HEK293 (cell line): Measurements from ENCODE around the gene NKD2.

Experiments
- CTCF ChIA-PET: fragments of 350-600 bp; formaldehyde crosslinking; extraction: SDS; loops from one replicate; lab custom pipeline; 2021; ENCODE audit warnings: antibody characterized with exemption; lab: Yijun Ruan, JAX
- POLR2A ChIA-PET: fragments of 300-600 bp; formaldehyde crosslinking; extraction: SDS; loops from one replicate; lab custom pipeline; 2020; ENCODE audit warnings: antibody characterized with exemption, inconsistent platforms; lab: Yijun Ruan, JAX
- H3K27ac ChIP-seq: fragments of 200-500 bp; sonication (Bioruptor generic); 2 replicates; pipeline ENCODE4 v1.5.1; 2014; ENCODE audit warnings: low read depth, low read length, control low read depth, inconsistent platforms; ENCODE audit errors: extremely low read depth
- H3K36me3 ChIP-seq, 2 experiments: fragments of 200-500 bp in 1 of 2; sonication (Bioruptor generic) in 1 of 2; 1 replicate in 1 of 2; 2 replicates in 1 of 2; pipeline ENCODE4 v1.5.1; 2014 to 2017; ENCODE audit warnings: inconsistent platforms in 2 of 2, low read length in 2 of 2; ENCODE audit not compliant: control insufficient read depth in 2 of 2, insufficient read depth in 1 of 2
- H3K4me1 ChIP-seq: fragments of 200-500 bp; sonication (Bioruptor generic); 2 replicates; pipeline ENCODE4 v1.5.1; 2014; ENCODE audit warnings: mild to moderate bottlenecking, low read length, inconsistent platforms; ENCODE audit not compliant: control insufficient read depth, insufficient read depth
- H3K4me3 ChIP-seq: 2 replicates; pipeline ENCODE4 v1.5.1; 2011; ENCODE audit warnings: low read depth, mild to moderate bottlenecking, control low read depth, low read length, moderate library complexity
- H3K9me3 ChIP-seq: fragments of 200-500 bp; sonication (Bioruptor generic); 2 replicates; pipeline ENCODE4 v1.5.1; 2014; ENCODE audit warnings: low read depth, low read length, inconsistent platforms; ENCODE audit not compliant: control insufficient read depth, insufficient read depth
- MEIS1 ChIP-seq: sonication (generic); formaldehyde crosslinking; IDR thresholded peaks from 2 replicates; pipeline ENCODE4 v1.8.1; 2022; ENCODE audit warnings: missing genetic modification reagents, mild to moderate bottlenecking, borderline replicate concordance
- SETDB1 ChIP-seq: IDR thresholded peaks from one replicate; pipeline ENCODE4 v1.6.1; 2017; ENCODE audit warnings: mild to moderate bottlenecking, low read length, moderate library complexity, mixed read lengths; ENCODE audit not compliant: insufficient read length
- SP3 ChIP-seq: fragments of 450-650 bp; formaldehyde crosslinking; IDR thresholded peaks from 2 replicates; pipeline ENCODE4 v1.5.1; 2016; ENCODE audit warnings: missing biosample characterization, missing genetic modification characterization
- YY1 ChIP-seq: fragments of 450-650 bp; formaldehyde crosslinking; IDR thresholded peaks from 2 replicates; pipeline ENCODE4 v1.5.1; 2018; ENCODE audit warnings: missing biosample characterization, missing genetic modification characterization
- ZBTB48 ChIP-seq: fragments of 450-650 bp; formaldehyde crosslinking; IDR thresholded peaks from 2 replicates; pipeline ENCODE4 v1.5.1; 2016; ENCODE audit warnings: missing biosample characterization, missing genetic modification characterization
- ZNF175 ChIP-seq: fragments of 450-650 bp; formaldehyde crosslinking; IDR thresholded peaks from 2 replicates; pipeline ENCODE4 v1.5.1; 2016; ENCODE audit warnings: missing biosample characterization, missing genetic modification characterization
- ZNF37A ChIP-seq: fragments of 450-650 bp; IDR thresholded peaks from 2 replicates; pipeline ENCODE4 v1.5.1; 2018; ENCODE audit warnings: missing biosample characterization, missing genetic modification characterization
- ZNF677 ChIP-seq: fragments of 450-650 bp; IDR thresholded peaks from 2 replicates; pipeline ENCODE4 v1.5.0; 2018; ENCODE audit warnings: missing biosample characterization, mild to moderate bottlenecking, missing genetic modification characterization, moderate library complexity
- TF ChIP-seq, protein P1 (sequence below): fragments of 450-650 bp; formaldehyde crosslinking; IDR thresholded peaks from 2 replicates; pipeline ENCODE4 v1.5.1; 2016; ENCODE audit warnings: missing biosample characterization, missing genetic modification characterization
- TF ChIP-seq, protein P2 (sequence below): fragments of 450-650 bp; formaldehyde crosslinking; IDR thresholded peaks from 2 replicates; pipeline ENCODE4 v1.5.1; 2016; ENCODE audit warnings: missing biosample characterization, missing genetic modification characterization, low read depth
- TF ChIP-seq, protein P3 (sequence below): fragments of 450-650 bp; formaldehyde crosslinking; IDR thresholded peaks from 2 replicates; pipeline ENCODE4 v1.5.1; 2016; ENCODE audit warnings: missing biosample characterization, missing genetic modification characterization
- TF ChIP-seq, protein P4 (sequence below): fragments of 450-650 bp; formaldehyde crosslinking; IDR thresholded peaks from 2 replicates; pipeline ENCODE4 v1.5.1; 2017; ENCODE audit warnings: missing biosample characterization, missing genetic modification characterization
- TF ChIP-seq, protein P5 (sequence below): fragments of 450-650 bp; formaldehyde crosslinking; IDR thresholded peaks from 2 replicates; pipeline ENCODE4 v1.5.1; 2016; ENCODE audit warnings: missing biosample characterization, missing genetic modification characterization
- TF ChIP-seq, protein P6 (sequence below): fragments of 450-650 bp; formaldehyde crosslinking; IDR thresholded peaks from 2 replicates; pipeline ENCODE4 v1.5.1; 2017; ENCODE audit warnings: missing biosample characterization, mild to moderate bottlenecking, missing genetic modification characterization, moderate library complexity
- TF ChIP-seq, protein P7 (sequence below): fragments of 450-650 bp; formaldehyde crosslinking; conservative IDR thresholded peaks from 2 replicates; pipeline ENCODE4 v1.5.1; 2016; ENCODE audit warnings: low read depth, missing biosample characterization, missing genetic modification characterization
- TF ChIP-seq, protein P8 (sequence below): fragments of 450-650 bp; formaldehyde crosslinking; IDR thresholded peaks from 2 replicates; pipeline ENCODE4 v1.5.1; 2016; ENCODE audit warnings: missing biosample characterization, missing genetic modification characterization, borderline replicate concordance

The NKD2 gene

DNA sequence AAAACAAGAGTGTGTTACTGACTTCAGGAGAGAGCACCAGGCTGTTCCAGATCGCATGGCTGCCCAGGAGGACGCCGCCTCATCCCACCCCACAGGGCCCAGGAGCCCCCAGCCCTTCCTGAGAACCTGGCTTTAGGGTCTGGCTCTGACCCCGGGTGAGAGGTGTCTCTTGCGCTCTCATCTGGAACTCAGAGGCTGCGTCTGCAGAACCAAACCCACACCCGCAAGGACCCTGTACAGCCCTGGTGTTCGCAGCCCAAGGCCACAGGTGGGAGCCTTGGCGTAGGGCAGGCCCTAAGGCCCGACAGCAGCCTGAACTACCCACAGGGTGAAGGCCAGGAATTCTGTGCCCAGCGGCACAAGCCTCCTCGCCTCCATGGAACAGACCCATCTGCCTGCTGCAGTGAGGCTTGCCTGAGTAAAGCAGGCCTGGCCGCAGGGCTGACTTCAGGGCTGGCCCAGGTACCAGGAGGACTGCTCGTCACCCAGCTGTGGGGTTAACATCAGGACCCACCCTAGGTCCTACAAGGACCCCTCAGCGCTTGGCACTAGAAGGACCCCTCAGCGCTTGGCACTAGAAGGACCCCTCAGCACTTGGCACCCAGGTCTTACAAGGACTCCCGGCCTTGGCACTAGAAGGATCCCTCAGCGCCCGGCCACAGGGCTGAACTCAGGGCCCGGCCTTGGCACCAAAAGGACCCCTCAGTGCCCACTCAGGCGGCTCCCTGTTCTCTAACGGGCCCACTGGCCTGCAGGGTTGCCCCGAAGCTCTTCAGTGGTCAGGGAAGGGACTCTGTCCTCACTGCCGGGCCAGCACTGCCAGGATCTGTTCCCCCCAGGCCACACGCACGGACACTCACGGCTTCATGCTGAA is 48.2 kb downstream of the NKD2 start:
- peaks cover 0 to 60% of the 10 kb centered on the region in 2 experiments; a peak in 1 of 3 replicates for H3K36me3 ChIP-seq

More for the DNA sequence above, 48.2 kb downstream of the NKD2 start:
- POLR2A ChIA-PET, result no interaction called here
- CTCF ChIA-PET, result interaction anchor here (0.7 kb wide), 1 partner anchor 12 kb away, joined by 6 read pairs; no protein-coding TSS in a partner anchor
- Histone ChIP-seq H3K4me3 (no peak overlapping the region), H3K27ac (no peak overlapping the region), H3K9me3 (no peaks in the 10 kb centered on the region), H3K4me1 (no peaks in the 10 kb centered on the region)
- TF ChIP-seq, protein P1, sequence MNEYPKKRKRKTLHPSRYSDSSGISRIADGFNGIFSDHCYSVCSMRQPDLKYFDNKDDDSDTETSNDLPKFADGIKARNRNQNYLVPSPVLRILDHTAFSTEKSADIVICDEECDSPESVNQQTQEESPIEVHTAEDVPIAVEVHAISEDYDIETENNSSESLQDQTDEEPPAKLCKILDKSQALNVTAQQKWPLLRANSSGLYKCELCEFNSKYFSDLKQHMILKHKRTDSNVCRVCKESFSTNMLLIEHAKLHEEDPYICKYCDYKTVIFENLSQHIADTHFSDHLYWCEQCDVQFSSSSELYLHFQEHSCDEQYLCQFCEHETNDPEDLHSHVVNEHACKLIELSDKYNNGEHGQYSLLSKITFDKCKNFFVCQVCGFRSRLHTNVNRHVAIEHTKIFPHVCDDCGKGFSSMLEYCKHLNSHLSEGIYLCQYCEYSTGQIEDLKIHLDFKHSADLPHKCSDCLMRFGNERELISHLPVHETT (tag by site-specific recombination), result no peak
- TF ChIP-seq, protein P2, sequence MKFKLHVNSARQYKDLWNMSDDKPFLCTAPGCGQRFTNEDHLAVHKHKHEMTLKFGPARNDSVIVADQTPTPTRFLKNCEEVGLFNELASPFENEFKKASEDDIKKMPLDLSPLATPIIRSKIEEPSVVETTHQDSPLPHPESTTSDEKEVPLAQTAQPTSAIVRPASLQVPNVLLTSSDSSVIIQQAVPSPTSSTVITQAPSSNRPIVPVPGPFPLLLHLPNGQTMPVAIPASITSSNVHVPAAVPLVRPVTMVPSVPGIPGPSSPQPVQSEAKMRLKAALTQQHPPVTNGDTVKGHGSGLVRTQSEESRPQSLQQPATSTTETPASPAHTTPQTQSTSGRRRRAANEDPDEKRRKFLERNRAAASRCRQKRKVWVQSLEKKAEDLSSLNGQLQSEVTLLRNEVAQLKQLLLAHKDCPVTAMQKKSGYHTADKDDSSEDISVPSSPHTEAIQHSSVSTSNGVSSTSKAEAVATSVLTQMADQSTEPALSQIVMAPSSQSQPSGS, result no peak
- no peak for TF ChIP-seq ZBTB48 (tag by site-specific recombination)
- TF ChIP-seq, protein P3, sequence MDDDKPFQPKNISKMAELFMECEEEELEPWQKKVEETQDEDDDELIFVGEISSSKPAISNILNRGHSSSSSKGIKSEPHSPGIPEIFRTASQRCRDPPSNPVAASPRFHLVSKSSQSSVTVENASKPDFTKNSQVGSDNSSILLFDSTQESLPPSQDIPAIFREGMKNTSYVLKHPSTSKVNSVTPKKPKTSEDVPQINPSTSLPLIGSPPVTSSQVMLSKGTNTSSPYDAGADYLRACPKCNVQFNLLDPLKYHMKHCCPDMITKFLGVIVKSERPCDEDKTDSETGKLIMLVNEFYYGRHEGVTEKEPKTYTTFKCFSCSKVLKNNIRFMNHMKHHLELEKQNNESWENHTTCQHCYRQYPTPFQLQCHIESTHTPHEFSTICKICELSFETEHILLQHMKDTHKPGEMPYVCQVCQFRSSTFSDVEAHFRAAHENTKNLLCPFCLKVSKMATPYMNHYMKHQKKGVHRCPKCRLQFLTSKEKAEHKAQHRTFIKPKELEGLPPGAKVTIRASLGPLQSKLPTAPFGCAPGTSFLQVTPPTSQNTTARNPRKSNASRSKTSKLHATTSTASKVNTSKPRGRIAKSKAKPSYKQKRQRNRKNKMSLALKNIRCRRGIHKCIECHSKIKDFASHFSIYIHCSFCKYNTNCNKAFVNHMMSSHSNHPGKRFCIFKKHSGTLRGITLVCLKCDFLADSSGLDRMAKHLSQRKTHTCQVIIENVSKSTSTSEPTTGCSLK (tag by site-specific recombination), result no peak
- TF ChIP-seq, protein P4, sequence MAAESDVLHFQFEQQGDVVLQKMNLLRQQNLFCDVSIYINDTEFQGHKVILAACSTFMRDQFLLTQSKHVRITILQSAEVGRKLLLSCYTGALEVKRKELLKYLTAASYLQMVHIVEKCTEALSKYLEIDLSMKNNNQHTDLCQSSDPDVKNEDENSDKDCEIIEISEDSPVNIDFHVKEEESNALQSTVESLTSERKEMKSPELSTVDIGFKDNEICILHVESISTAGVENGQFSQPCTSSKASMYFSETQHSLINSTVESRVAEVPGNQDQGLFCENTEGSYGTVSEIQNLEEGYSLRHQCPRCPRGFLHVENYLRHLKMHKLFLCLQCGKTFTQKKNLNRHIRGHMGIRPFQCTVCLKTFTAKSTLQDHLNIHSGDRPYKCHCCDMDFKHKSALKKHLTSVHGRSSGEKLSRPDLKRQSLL (tag by site-specific recombination), result no peak
- no peak for TF ChIP-seq SETDB1
- TF ChIP-seq ZNF175, result no peak
- TF ChIP-seq, protein P5, sequence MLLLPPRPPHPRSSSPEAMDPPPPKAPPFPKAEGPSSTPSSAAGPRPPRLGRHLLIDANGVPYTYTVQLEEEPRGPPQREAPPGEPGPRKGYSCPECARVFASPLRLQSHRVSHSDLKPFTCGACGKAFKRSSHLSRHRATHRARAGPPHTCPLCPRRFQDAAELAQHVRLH (tag by site-specific recombination), result no peak
- TF ChIP-seq, protein P6, sequence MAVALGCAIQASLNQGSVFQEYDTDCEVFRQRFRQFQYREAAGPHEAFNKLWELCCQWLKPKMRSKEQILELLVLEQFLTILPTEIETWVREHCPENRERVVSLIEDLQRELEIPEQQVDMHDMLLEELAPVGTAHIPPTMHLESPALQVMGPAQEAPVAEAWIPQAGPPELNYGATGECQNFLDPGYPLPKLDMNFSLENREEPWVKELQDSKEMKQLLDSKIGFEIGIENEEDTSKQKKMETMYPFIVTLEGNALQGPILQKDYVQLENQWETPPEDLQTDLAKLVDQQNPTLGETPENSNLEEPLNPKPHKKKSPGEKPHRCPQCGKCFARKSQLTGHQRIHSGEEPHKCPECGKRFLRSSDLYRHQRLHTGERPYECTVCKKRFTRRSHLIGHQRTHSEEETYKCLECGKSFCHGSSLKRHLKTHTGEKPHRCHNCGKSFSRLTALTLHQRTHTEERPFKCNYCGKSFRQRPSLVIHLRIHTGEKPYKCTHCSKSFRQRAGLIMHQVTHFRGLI, result no peak
- TF ChIP-seq, protein P7, sequence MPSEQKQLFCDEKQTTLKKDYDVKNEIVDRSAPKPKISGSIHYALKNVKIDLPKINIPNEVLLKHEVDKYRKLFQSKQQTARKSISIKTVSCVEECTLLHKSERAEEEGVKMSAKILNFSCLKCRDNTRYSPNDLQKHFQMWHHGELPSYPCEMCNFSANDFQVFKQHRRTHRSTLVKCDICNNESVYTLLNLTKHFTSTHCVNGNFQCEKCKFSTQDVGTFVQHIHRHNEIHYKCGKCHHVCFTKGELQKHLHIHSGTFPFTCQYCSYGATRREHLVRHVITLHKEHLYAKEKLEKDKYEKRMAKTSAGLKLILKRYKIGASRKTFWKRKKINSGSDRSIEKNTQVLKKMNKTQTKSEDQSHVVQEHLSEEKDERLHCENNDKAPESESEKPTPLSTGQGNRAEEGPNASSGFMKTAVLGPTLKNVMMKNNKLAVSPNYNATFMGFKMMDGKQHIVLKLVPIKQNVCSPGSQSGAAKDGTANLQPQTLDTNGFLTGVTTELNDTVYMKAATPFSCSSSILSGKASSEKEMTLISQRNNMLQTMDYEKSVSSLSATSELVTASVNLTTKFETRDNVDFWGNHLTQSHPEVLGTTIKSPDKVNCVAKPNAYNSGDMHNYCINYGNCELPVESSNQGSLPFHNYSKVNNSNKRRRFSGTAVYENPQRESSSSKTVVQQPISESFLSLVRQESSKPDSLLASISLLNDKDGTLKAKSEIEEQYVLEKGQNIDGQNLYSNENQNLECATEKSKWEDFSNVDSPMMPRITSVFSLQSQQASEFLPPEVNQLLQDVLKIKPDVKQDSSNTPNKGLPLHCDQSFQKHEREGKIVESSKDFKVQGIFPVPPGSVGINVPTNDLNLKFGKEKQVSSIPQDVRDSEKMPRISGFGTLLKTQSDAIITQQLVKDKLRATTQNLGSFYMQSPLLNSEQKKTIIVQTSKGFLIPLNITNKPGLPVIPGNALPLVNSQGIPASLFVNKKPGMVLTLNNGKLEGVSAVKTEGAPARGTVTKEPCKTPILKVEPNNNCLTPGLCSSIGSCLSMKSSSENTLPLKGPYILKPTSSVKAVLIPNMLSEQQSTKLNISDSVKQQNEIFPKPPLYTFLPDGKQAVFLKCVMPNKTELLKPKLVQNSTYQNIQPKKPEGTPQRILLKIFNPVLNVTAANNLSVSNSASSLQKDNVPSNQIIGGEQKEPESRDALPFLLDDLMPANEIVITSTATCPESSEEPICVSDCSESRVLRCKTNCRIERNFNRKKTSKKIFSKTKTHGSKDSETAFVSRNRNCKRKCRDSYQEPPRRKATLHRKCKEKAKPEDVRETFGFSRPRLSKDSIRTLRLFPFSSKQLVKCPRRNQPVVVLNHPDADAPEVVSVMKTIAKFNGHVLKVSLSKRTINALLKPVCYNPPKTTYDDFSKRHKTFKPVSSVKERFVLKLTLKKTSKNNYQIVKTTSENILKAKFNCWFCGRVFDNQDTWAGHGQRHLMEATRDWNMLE (tag by site-specific recombination), result no peak
- no peak for TF ChIP-seq ZNF37A (tag by site-specific recombination)
- TF ChIP-seq, protein P8, sequence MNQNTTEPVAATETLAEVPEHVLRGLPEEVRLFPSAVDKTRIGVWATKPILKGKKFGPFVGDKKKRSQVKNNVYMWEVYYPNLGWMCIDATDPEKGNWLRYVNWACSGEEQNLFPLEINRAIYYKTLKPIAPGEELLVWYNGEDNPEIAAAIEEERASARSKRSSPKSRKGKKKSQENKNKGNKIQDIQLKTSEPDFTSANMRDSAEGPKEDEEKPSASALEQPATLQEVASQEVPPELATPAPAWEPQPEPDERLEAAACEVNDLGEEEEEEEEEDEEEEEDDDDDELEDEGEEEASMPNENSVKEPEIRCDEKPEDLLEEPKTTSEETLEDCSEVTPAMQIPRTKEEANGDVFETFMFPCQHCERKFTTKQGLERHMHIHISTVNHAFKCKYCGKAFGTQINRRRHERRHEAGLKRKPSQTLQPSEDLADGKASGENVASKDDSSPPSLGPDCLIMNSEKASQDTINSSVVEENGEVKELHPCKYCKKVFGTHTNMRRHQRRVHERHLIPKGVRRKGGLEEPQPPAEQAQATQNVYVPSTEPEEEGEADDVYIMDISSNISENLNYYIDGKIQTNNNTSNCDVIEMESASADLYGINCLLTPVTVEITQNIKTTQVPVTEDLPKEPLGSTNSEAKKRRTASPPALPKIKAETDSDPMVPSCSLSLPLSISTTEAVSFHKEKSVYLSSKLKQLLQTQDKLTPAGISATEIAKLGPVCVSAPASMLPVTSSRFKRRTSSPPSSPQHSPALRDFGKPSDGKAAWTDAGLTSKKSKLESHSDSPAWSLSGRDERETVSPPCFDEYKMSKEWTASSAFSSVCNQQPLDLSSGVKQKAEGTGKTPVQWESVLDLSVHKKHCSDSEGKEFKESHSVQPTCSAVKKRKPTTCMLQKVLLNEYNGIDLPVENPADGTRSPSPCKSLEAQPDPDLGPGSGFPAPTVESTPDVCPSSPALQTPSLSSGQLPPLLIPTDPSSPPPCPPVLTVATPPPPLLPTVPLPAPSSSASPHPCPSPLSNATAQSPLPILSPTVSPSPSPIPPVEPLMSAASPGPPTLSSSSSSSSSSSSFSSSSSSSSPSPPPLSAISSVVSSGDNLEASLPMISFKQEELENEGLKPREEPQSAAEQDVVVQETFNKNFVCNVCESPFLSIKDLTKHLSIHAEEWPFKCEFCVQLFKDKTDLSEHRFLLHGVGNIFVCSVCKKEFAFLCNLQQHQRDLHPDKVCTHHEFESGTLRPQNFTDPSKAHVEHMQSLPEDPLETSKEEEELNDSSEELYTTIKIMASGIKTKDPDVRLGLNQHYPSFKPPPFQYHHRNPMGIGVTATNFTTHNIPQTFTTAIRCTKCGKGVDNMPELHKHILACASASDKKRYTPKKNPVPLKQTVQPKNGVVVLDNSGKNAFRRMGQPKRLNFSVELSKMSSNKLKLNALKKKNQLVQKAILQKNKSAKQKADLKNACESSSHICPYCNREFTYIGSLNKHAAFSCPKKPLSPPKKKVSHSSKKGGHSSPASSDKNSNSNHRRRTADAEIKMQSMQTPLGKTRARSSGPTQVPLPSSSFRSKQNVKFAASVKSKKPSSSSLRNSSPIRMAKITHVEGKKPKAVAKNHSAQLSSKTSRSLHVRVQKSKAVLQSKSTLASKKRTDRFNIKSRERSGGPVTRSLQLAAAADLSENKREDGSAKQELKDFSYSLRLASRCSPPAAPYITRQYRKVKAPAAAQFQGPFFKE, result no peak
- TF ChIP-seq ZNF677 (tag by site-specific recombination), result no peak
- no peak for TF ChIP-seq SP3
- TF ChIP-seq YY1, result no peak
- TF ChIP-seq MEIS1, result no peak
